AG09319 (cell line): ENCODE results near the gene SGSM1.

ENCODE experiments used
- DNase-seq: peaks from one replicate; pipeline ENCODE4 v3.0.0-alpha.2; 2010; ENCODE audit warnings: low read depth; ENCODE audit errors: extremely low read depth
- CTCF ChIP-seq: IDR thresholded peaks from 2 replicates; pipeline ENCODE4 v1.5.1; 2011; ENCODE audit warnings: low read depth, mild to moderate bottlenecking, inconsistent platforms, low read length, moderate library complexity

The SGSM1 gene

DNA sequence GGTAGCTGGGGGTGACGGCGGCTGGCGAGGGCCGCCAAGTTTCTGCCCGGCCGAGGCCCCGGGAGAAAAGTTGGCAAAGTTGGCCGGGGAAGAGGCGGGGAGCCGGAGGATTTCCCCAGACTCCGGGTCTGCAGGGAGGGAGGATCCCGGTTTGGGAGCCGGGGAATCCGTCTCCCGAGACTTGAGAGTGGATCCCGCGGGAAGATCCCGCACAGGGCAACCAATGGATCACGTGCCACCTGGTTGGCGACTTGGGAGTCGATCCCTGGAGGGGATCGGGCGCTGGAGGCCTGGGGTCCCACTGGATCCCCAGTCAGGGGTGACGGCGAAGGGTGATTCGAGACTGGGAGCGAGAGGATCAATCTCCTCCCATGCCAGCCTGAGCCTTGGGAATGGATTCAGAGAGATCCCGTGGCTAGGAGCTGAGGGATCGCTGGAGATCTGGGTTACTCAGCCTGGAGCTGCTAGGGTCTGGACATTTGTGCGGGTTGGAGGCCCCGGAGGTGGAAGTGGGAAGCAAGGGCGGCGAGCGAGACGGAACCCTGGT is 146.9 kb downstream of the SGSM1 start:
- no peak for TF ChIP-seq CTCF
- no peak for DNase-seq

- TF ChIP-seq CTCF: no peak
- no peak for DNase-seq
These were observed 147.5 kb downstream of the SGSM1 start for GRCh38 chr22:24953384-24954113.

- TF ChIP-seq CTCF: no peak
- DNase-seq: no peak
These were observed 148.1 kb downstream of the SGSM1 start for GRCh38 chr22:24954114-24954463.

DNA sequence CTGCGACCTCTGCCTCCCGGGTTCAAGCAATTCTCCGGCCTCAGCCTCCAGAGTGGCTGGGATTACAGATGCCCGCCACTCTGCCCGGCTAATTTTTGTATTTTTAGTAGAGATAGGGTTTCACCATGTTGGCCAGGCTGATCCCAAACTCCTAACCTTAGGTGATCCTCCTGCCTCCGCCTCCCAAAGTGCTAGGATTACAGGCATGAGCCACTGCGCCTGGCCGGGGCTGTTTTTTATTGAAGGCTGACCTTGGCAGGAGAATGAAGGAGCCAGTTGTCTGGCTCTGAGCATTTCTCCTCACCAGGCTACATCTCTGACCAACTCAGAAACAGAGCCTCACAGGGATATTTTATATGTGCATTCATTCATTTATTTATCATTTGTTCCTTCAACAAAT is 148.8 kb downstream of the SGSM1 start:
- no peak for TF ChIP-seq CTCF
- no peak for DNase-seq

DNA sequence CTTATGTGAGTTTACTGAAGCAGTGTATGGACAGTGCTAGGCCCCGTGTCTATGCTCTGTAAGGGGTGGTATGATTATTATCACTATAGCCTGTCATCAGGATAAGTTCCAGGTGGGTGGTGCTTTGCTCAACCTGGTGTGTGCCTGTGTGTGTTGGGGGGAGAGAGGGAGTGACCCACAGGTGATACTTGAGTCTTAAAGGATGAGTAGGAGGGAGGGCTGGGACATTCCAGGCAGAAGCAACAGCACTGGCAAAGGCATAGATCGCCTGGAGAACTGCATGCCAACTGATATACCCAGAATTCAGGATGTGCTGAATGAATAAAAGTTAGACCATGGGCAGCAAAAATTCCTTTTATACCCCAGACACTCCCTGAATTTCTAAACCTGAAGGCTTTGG is 151.0 kb downstream of the SGSM1 start:
- no peak for DNase-seq
- no peak for TF ChIP-seq CTCF

DNA sequence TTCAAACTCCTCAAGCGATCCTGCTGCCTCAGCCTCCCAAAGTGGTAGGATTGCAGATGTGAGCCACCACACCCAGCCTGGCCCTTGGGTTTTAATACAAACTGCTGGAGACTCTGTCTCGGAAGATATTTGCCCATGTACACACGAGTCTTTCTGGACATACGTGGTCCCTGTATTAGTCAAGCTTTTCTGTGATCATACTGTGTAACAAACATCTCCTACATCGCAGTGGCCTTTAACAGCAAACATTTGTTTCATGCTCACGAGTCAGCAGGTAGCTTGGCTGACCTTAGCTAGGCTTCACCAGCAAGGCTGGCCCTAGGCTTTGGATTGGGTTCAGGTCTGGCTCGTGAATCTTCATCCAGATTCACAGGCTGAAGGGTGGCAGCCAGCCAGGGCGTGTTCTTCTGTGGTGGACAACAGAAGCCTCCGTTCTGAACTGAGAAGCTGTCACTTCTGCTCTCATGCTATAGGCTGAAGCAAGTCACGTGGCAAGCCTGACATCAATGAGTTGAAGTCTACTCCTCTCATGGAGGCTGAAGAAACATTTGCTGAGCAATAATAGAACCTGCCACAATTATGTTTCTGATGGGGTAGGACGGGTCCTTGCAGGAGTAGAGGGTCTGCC is 155.3 kb downstream of the SGSM1 start:
- DNase-seq: no peak
- no peak for TF ChIP-seq CTCF

- DNase-seq: no peak
These were observed 156.1 kb downstream of the SGSM1 start for GRCh38 chr22:24962094-24962493.

More at GRCh38 chr22:24962094-24962493, 156.1 kb downstream of the SGSM1 start:
- no peak for TF ChIP-seq CTCF
